NOMO-1 (cell line): Measurements from ENCODE around the gene DEAF1.
"Not testable (repeated sequence)": the region's sequence is repeated elsewhere in the genome, so short reads cannot be mapped to it uniquely, and the experiment has no call there.

Source experiments
- DNase-seq, 2 experiments: peaks; one replicate each; lab custom pipeline; 2025; ENCODE audit not compliant: unreplicated experiment in 2 of 2; lab: John Stamatoyannopoulos, UW

DEAF1 gene

GRCh38 chr11:647672-648158, 47.3 kb downstream of the DEAF1 start:
- not testable (repeated sequence) for DNase-seq

GRCh38 chr11:646214-646613, 48.8 kb downstream of the DEAF1 start:
- DNase-seq, result no peak

GRCh38 chr11:645536-645935, 49.5 kb downstream of the DEAF1 start:
- no peak for DNase-seq

GRCh38 chr11:643849-644738, 50.9 kb downstream of the DEAF1 start:
- DNase-seq, result no peak

- DNase-seq, result no peak
Observed at GRCh38 chr11:643366-643765, 51.7 kb downstream of the DEAF1 start.

GRCh38 chr11:641806-642370, 53.1 kb downstream of the DEAF1 start:
- DNase-seq, result no peak

- DNase-seq, result no peak
Observed at GRCh38 chr11:640021-640706, 54.9 kb downstream of the DEAF1 start.

GRCh38 chr11:639332-639955, 55.6 kb downstream of the DEAF1 start:
- DNase-seq, result no peak

GRCh38 chr11:638631-639331, 56.2 kb downstream of the DEAF1 start:
- no peak for DNase-seq

GRCh38 chr11:637593-638521, 57.2 kb downstream of the DEAF1 start:
- DNase-seq, result no peak

GRCh38 chr11:637333-637592, 57.8 kb downstream of the DEAF1 start:
- no peak for DNase-seq

GRCh38 chr11:636511-637332, 58.3 kb downstream of the DEAF1 start, which contains the start of gene DRD4:
TSS of gene DRD4 (plus strand) at chr11:637269. CDS start at chr11:637305, 36 bp downstream.
- no peak for DNase-seq

GRCh38 chr11:635945-636510, 59.0 kb downstream of the DEAF1 start:
- DNase-seq, result no peak

- DNase-seq, result no peak
Observed at GRCh38 chr11:630871-631270, 64.2 kb downstream of the DEAF1 start.

GRCh38 chr11:629237-629583, 65.8 kb downstream of the DEAF1 start:
- DNase-seq, result peak; percentile 14 to 33

- DNase-seq, result no peak
Observed at GRCh38 chr11:628056-628455, 67.0 kb downstream of the DEAF1 start.

GRCh38 chr11:627308-627576, 67.8 kb downstream of the DEAF1 start:
- DNase-seq, result no peak

- DNase-seq, result no peak
Observed at GRCh38 chr11:626475-627307, 68.3 kb downstream of the DEAF1 start, which contains the start of gene SCT. TSS of gene SCT (minus strand) at chr11:627181. CDS start at chr11:627143, 38 bp downstream.
